Trophoblast cell (in vitro differentiated cells and primary cell): ENCODE data around the gene RIC8B.

Experiments used
- DNase-seq, 2 donors: peaks; one replicate each; pipeline ENCODE4 v3.0.0-alpha.2; 2016
- H2AFZ ChIP-seq: 2 replicates; pipeline ENCODE4 v1.6.1; 2013; ENCODE audit warnings: low read length, moderate library complexity, mild to moderate bottlenecking; ENCODE audit not compliant: insufficient read depth, poor library complexity
- H2AK5ac ChIP-seq: 2 replicates; pipeline ENCODE4 v1.6.1; 2013; ENCODE audit warnings: mild to moderate bottlenecking, low read length
- H2BK120ac ChIP-seq: 2 replicates; pipeline ENCODE4 v1.6.1; 2013; ENCODE audit warnings: low read length, mild to moderate bottlenecking, moderate library complexity; ENCODE audit not compliant: insufficient read depth, poor library complexity
- H2BK12ac ChIP-seq: 2 replicates; pipeline ENCODE4 v1.6.1; 2013; ENCODE audit warnings: mild to moderate bottlenecking, low read length, moderate library complexity
- H2BK5ac ChIP-seq: 2 replicates; pipeline ENCODE4 v1.6.1; 2013; ENCODE audit warnings: low read length, low read depth, moderate library complexity, mild to moderate bottlenecking; ENCODE audit not compliant: poor library complexity
- H3K14ac ChIP-seq: 2 replicates; pipeline ENCODE4 v1.6.1; 2013; ENCODE audit warnings: mild to moderate bottlenecking, low read length
- H3K18ac ChIP-seq: 2 replicates; pipeline ENCODE4 v1.6.1; 2013; ENCODE audit warnings: mild to moderate bottlenecking, low read length
- H3K23ac ChIP-seq: 2 replicates; pipeline ENCODE4 v1.6.1; 2013; ENCODE audit warnings: low read length
- H3K27ac ChIP-seq: 2 replicates; pipeline ENCODE4 v1.5.1; 2013; ENCODE audit warnings: low read depth, mild to moderate bottlenecking, inconsistent platforms, low read length, moderate library complexity
- H3K27me3 ChIP-seq: 2 replicates; pipeline ENCODE4 v1.6.1; 2013; ENCODE audit warnings: inconsistent platforms, mild to moderate bottlenecking, low read length, moderate library complexity; ENCODE audit not compliant: insufficient read depth
- H3K36me3 ChIP-seq, 2 experiments: 1 replicate in 1 of 2; 2 replicates in 1 of 2; pipeline ENCODE4 v1.6.1; 2013; ENCODE audit warnings: low read length in 2 of 2, mild to moderate bottlenecking in 2 of 2, moderate library complexity in 1 of 2; ENCODE audit not compliant: insufficient read depth in 2 of 2, control insufficient read depth in 1 of 2
- H3K4ac ChIP-seq: 2 replicates; pipeline ENCODE4 v1.6.1; 2013; ENCODE audit warnings: low read depth, mild to moderate bottlenecking, low read length, moderate library complexity
- H3K4me1 ChIP-seq, 2 experiments: 1 replicate in 1 of 2; 2 replicates in 1 of 2; pipeline ENCODE4 v1.6.1; 2013; ENCODE audit warnings: low read length in 2 of 2, mild to moderate bottlenecking in 2 of 2, moderate library complexity in 1 of 2; ENCODE audit not compliant: insufficient read depth in 2 of 2, control insufficient read depth in 1 of 2
- H3K4me2 ChIP-seq: 2 replicates; pipeline ENCODE4 v1.6.1; 2013; ENCODE audit warnings: inconsistent platforms, mild to moderate bottlenecking, low read length, moderate library complexity
- H3K4me3 ChIP-seq: 2 replicates; pipeline ENCODE4 v1.5.1; 2013; ENCODE audit warnings: mild to moderate bottlenecking, low read depth, low read length, inconsistent platforms
- H3K79me1 ChIP-seq: one replicate; pipeline ENCODE4 v1.6.1; 2013; ENCODE audit warnings: low read length
- H3K79me2 ChIP-seq: 2 replicates; pipeline ENCODE4 v1.6.1; 2013; ENCODE audit warnings: low read length, mild to moderate bottlenecking; ENCODE audit not compliant: control insufficient read depth, insufficient read depth, poor library complexity
- H3K9ac ChIP-seq: 2 replicates; pipeline ENCODE4 v1.6.1; 2013; ENCODE audit warnings: mild to moderate bottlenecking, low read length
- H3K9me3 ChIP-seq: 2 replicates; pipeline ENCODE4 v1.6.1; 2013; ENCODE audit warnings: low read depth, mild to moderate bottlenecking, control low read depth, inconsistent platforms, low read length; ENCODE audit not compliant: insufficient read depth
- H4K12ac ChIP-seq: 2 replicates; pipeline ENCODE4 v1.6.1; 2013; ENCODE audit warnings: low read depth, mild to moderate bottlenecking, low read length, moderate library complexity
- H4K8ac ChIP-seq: 2 replicates; pipeline ENCODE4 v1.6.1; 2013; ENCODE audit warnings: low read depth, mild to moderate bottlenecking, low read length, moderate library complexity
- H4K91ac ChIP-seq: one replicate; pipeline ENCODE4 v1.6.1; 2013; ENCODE audit warnings: low read depth, mild to moderate bottlenecking, low read length, moderate library complexity
- WGBS: extraction: QIAGEN DNeasy Blood & Tissue Kit; methylation state at CpG from one replicate; pipeline ENCODE4 v1.1.7; 2013; ENCODE audit warnings: missing lambda C conversion rate; ENCODE audit not compliant: insufficient read length, insufficient coverage; ENCODE audit errors: extremely low coverage; 5-methylcytosine and 5-hydroxymethylcytosine counted together

The RIC8B gene

DNA sequence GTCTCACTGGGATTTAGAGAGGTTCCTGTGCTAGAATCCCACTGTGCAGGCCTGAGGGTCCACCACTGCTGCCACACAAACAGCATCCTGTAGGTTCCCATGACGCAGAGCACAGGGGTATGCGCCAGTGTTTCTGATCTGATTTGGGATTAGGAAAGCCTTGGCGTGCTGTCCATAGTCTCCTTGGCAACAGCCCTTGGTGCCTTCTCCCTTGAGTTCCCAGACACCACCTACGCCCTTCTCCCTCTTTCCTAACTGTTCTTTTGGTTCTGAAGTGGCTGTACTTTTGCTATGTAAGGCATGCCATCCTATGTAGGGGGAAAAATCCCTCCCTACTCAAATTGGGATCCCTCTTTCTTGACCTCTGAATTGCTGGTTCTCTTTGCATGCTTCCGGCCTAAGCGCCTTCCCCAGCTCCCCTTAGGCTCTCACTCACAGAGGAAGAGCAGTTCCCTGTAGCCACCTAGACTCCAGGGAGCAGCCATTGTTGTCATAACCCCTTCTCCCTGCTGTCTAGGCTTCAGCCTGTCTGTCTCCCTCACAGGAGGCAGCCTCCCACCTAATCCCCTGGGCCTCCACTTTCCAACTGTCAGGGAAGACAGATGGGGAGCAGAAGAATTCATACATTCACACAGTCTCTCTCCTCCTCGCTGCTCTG lies 14.8 kb upstream of the RIC8B start:
- Histone ChIP-seq H4K12ac (no peak overlapping the region), H2AFZ (no peak overlapping the region), H3K4me3 (no peak overlapping the region), H3K79me1 (no peaks in the 10 kb centered on the region), H3K4me1 (peaks cover 0 to 2% of the 10 kb centered on the region in 2 experiments), H3K14ac (no peak overlapping the region), H3K9ac (no peak overlapping the region), H3K27ac (no peak overlapping the region), H2AK5ac (no peak overlapping the region), H3K23ac (no peak overlapping the region), H3K18ac (no peak overlapping the region), H4K8ac (no peak overlapping the region), H2BK12ac (no peak overlapping the region), H3K4ac (no peak overlapping the region), H3K27me3 (no peaks in the 10 kb centered on the region), H3K79me2 (no peaks in the 10 kb centered on the region), H3K4me2 (no peak overlapping the region), H4K91ac (no peak overlapping the region), H2BK5ac (no peak overlapping the region), H2BK120ac (no peak overlapping the region), H3K36me3 (no peaks in the 10 kb centered on the region), H3K9me3 (no peaks in the 10 kb centered on the region)
- WGBS = no CpG with 5 or more reads among the region's 7 CpGs
- no peak for DNase-seq

DNA sequence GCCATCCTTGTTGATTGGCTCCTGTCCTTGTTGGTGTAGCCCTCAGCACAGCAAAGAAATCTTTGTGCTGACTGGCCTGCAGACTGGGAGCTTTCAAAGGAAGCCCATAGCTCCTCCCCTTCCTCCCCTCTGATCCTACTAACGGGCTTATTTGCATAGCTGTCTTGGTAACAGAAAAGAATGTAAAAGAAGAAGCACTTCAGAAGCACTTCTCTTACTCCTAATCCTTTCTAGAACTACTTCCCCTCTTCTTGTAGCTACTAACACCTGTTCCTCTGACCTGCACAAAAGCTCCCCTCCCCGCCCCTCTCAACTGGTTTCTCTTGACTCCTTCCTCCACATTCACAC lies 14.3 kb upstream of the RIC8B start:
- no peak overlapping the region for H3K4me3 ChIP-seq
- H3K18ac ChIP-seq = no peak overlapping the region
- no peak overlapping the region for H4K91ac ChIP-seq
- H3K4ac ChIP-seq = no peak overlapping the region
- no peak overlapping the region for H2BK120ac ChIP-seq
- H3K4me1 ChIP-seq = peaks cover 0 to 2% of the 10 kb centered on the region in 2 experiments
- H2AK5ac ChIP-seq = no peak overlapping the region
- H2BK12ac ChIP-seq = no peak overlapping the region
- DNase-seq = no peak
- no peaks in the 10 kb centered on the region for H3K36me3 ChIP-seq
- no peak overlapping the region for H4K8ac ChIP-seq
- H3K23ac ChIP-seq = no peak overlapping the region
- no peak overlapping the region for H3K14ac ChIP-seq
- H3K9ac ChIP-seq = no peak overlapping the region
- no peak overlapping the region for H3K4me2 ChIP-seq
- H3K9me3 ChIP-seq = no peaks in the 10 kb centered on the region
- H3K79me2 ChIP-seq = no peaks in the 10 kb centered on the region
- WGBS = no CpG with 5 or more reads among the region's 2 CpGs
- H3K79me1 ChIP-seq = no peaks in the 10 kb centered on the region
- H2BK5ac ChIP-seq = no peak overlapping the region
- no peak overlapping the region for H2AFZ ChIP-seq
- no peaks in the 10 kb centered on the region for H3K27me3 ChIP-seq
- H3K27ac ChIP-seq = no peak overlapping the region
- H4K12ac ChIP-seq = no peak overlapping the region

DNA sequence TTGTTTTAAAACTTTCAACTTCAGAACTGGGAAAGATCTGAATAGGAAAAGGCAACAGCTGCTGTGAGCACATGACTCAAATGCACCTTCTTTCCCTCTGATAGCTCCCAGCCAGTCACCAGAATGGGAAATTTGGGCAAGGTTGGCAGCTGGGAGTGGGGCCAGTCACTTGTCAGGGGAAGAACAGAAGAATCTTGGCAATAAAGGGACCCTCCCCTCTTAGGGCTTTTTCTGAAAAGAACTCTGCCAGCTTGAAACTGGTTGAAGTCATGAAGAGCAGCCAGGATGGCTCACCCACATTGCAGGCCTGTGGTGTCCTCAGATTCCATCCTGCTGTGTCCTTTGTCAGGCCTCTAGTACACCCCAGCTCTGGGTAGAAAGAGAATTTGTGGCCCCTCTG lies 10.3 kb upstream of the RIC8B start:
- Histone ChIP-seq H2AK5ac (no peak overlapping the region), H3K4me3 (no peak overlapping the region), H2BK12ac (no peak overlapping the region), H3K14ac (no peak overlapping the region), H2BK5ac (no peak overlapping the region), H3K4me1 (peaks cover 6 to 7% of the 10 kb centered on the region in 2 experiments), H4K91ac (no peak overlapping the region), H3K27me3 (no peaks in the 10 kb centered on the region), H3K79me1 (no peaks in the 10 kb centered on the region), H3K9me3 (no peaks in the 10 kb centered on the region), H3K18ac (no peak overlapping the region), H3K9ac (no peak overlapping the region), H2AFZ (no peak overlapping the region), H3K23ac (no peak overlapping the region), H3K4me2 (no peak overlapping the region), H3K27ac (no peak overlapping the region), H4K8ac (no peak overlapping the region), H3K79me2 (no peaks in the 10 kb centered on the region), H4K12ac (no peak overlapping the region), H3K36me3 (no peaks in the 10 kb centered on the region), H3K4ac (no peak overlapping the region), H2BK120ac (no peak overlapping the region)
- DNase-seq = no peak

DNA sequence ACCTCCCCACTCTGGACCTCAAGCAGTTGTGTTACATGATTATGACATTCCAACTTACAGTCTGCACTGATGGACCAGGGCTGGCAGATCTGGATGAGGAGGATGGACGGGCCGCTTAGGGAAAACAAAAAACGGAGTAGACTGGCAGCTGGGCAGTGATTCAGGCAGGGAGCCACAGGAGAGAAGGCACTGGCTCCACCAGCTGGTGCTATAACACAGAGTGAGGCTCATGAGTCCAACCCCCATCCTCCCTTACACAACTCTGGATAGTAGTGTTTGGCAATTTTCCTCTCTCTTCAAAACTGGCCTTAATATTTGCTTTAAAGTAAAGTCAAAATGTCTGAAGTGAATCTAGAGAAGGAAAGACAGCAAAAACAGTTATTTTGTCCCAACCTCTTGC lies 9.7 kb upstream of the RIC8B start:
- Histone ChIP-seq H3K79me1 (no peaks in the 10 kb centered on the region), H2BK12ac (no peak overlapping the region), H2AK5ac (no peak overlapping the region), H3K14ac (no peak overlapping the region), H4K91ac (no peak overlapping the region), H3K79me2 (no peaks in the 10 kb centered on the region), H3K4ac (no peak overlapping the region), H3K18ac (no peak overlapping the region), H2BK120ac (no peak overlapping the region), H3K9me3 (no peaks in the 10 kb centered on the region), H2BK5ac (no peak overlapping the region), H3K4me2 (no peak overlapping the region), H4K12ac (no peak overlapping the region), H3K23ac (no peak overlapping the region), H4K8ac (no peak overlapping the region), H2AFZ (no peak overlapping the region), H3K27me3 (no peaks in the 10 kb centered on the region), H3K9ac (no peak overlapping the region), H3K4me1 (peaks cover 6 to 7% of the 10 kb centered on the region in 2 experiments), H3K4me3 (no peak overlapping the region), H3K36me3 (no peaks in the 10 kb centered on the region), H3K27ac (no peak overlapping the region)
- WGBS = no CpG with 5 or more reads among the region's 3 CpGs
- peak; percentile 18 to 54 for DNase-seq
